HG03097 (cell line): Measurements from ENCODE around the gene FHL1.

Experiments
- ATAC-seq: cut with Tn5 transposase; IDR thresholded peaks from one replicate; pipeline ENCODE4 v1.9.1; 2021; ENCODE audit not compliant: unreplicated experiment, low FRiP score

Gene FHL1

GRCh38 chrX:136183917-136184316 is 36.6 kb downstream of the FHL1 start:
- ATAC-seq: no peak

DNA sequence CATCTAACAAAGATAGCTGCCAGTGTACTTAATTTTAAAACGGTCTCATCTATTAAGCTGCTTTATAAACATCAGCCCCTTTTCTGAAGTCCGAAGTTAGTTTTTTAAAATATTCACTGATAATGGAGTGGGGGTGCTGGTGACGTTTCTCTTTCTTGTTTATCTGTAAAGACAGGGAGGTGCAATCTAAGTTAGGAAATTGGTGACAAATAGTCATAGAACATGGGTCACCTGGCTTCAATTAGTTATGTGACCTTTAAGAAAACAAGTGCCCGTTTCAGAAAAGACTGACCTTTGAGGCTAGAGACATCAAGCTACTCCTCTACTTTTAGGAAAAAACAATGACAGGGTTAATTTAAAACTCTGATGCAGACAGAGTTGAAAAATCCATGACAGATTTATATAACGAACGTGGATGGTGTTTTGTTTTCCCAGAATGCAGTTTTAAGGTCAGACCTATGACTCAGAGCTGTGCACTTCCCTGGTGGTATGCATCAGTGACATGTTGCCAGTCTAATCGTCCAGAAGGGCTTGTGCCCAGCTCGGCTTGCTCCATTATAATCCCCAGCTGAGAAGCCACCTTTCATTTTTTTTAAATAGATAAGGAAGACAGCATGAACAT is 38.2 kb downstream of the FHL1 start:
- no peak for ATAC-seq

DNA sequence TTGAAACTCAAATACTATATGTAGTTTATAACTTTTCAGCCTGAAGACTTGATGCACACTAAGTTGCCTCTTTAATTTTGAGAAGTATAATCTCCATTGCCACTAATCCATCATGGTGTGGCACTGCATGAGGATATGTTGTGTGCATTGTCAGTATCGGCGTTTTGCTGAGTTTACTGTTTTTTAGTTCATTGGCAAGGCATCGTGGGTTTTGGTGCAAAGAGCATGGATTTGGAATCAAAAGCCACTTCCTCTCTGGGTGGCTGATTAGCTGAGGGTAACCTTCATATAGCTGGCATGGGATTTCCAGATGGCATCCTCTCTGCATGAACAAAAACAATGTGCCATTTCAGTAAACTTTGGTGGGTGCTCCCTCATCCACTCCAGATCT is 38.7 kb downstream of the FHL1 start:
- ATAC-seq: no peak

DNA sequence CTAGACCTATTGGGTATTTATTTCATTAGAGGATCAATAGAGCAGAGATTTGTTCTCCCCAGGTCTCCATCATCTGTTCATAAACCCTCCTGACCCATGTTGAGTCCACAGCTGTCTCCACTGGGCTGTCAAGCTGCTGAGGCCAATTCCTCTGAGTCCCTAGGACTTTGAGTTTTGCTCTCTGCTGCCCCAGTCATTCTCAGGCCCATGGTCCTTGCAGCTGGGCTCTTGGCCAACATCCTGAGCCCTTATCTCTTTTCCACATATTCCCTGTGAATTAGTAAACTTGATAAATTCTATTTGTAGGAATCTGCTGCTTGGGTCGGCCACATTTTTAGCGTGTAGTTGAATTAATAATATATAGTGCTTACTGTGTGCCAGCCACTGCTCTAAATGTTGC is 41.9 kb downstream of the FHL1 start:
- no peak for ATAC-seq

GRCh38 chrX:136190038-136190713 is 42.8 kb downstream of the FHL1 start:
- no peak for ATAC-seq

GRCh38 chrX:136191171-136191570 is 43.8 kb downstream of the FHL1 start:
- no peak for ATAC-seq

- no peak for ATAC-seq
Measured at GRCh38 chrX:136192135-136192534, 44.8 kb downstream of the FHL1 start.

DNA sequence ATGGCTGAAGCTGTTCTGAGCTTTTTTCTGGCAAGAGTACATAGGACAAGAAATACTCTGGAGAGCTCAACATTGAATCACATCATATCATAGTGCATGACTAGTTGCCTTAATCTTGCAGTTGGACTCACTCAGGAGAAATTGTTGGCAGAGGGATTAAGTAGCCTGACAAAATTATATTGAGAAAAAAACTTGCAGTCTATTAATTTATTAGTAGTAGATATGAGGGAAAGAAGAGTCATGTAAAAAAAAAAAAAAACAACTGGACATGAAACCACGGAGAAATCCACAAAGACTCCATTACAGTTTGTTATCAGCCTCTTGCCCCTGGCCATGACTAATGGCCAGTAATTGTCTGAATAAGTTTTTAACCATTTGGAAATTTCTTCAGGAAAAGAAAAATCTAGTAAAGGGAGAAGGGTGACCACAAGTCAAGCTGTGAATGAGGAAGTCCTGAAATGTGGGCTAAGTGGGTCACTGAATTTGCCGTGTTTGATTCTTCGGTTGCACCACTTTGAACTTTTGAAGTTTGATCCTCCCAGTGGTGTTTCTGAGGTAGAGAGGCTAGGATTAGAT is 45.6 kb downstream of the FHL1 start:
- no peak for ATAC-seq

DNA sequence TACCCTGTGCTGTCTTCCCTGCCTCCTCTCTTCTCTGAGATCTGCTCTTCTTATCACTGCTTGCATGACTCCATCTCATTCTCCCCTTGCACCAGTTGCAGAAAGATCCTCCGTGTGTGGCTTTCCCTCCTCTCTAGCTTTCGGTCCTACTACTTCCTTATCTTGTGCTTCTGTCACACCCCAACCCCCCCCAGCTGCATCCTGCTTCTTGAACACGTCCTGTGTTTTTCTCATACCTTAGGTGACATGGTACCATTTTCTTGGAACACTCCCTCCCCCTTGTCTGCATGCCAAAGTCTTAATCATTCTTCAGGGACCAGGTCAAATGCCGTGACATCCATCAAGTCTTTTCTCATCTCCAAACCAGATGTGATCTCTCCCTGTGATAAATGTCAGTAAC is 46.4 kb downstream of the FHL1 start:
- no peak for ATAC-seq

DNA sequence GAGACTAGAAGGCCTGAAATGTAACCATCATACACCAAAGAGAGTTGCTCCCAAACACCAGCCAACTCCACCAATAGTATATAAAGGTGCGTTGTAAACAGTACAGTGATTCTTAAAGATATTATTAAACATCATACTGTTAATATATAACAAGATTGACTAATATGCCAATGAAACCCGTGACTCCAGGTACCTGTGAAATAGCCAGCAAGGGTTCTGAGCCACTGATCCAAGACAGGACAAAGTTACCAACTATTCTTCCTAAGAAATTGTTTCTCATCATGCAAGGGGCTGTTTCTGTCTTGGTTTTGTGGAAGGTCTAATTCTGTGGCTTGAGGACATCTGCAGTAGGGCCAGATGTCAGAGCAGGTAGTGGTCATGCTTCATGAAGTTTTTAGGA is 47.2 kb downstream of the FHL1 start:
- no peak for ATAC-seq

DNA sequence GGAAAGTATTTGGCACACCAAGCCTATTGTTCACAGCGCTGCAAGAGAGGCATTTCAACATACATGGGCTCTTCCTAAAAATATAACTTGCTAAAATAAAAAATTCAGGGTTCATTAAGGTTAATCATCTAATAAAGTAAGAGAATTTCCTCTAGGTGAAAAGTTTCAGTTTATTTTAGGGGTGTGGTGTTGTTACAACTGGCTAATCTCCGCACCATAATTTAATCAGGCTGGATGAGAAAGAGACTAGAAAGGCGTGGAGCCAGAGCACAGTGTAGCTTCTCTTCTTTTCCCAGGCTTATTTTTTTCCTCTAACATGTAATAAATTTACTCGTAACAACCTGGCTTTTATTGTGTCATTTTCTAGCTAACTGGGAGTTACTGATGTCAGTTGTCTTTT is 47.9 kb downstream of the FHL1 start:
- ATAC-seq: no peak

DNA sequence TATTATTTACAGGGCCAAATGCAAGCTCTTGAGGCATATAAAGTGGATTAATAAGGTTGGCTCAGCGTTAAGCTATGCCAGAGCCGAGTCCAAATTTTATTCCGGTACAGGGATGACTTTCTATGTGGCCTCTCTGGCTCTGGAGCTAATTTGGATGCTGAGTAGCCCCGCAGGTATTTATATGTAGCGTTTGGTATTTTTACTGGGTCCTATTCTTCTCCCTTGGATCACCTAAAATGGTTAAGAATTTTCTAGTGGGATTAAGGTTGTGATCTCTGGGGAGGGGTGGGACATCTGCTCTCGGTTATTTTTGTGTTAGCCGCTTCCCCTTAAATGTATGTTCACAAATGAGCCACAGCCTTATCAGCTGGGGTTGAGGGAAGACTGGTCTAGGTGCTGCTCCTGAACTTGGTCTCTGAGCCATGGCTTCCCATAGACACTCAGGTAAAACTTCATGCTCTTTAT is 49.4 kb downstream of the FHL1 start:
- no peak for ATAC-seq

- ATAC-seq: no peak
Measured at GRCh38 chrX:136198010-136198409, 50.7 kb downstream of the FHL1 start.

- ATAC-seq: no peak
Measured at GRCh38 chrX:136198678-136199243, 51.4 kb downstream of the FHL1 start.

GRCh38 chrX:136199365-136199764 is 52.0 kb downstream of the FHL1 start:
- no peak for ATAC-seq

GRCh38 chrX:136200466-136200865 is 53.1 kb downstream of the FHL1 start:
- ATAC-seq: no peak

GRCh38 chrX:136201601-136202000 is 54.3 kb downstream of the FHL1 start:
- no peak for ATAC-seq

GRCh38 chrX:136202889-136203288 is 55.6 kb downstream of the FHL1 start:
- ATAC-seq: no peak

- ATAC-seq: no peak
Measured at GRCh38 chrX:136203438-136203837, 56.1 kb downstream of the FHL1 start.

DNA sequence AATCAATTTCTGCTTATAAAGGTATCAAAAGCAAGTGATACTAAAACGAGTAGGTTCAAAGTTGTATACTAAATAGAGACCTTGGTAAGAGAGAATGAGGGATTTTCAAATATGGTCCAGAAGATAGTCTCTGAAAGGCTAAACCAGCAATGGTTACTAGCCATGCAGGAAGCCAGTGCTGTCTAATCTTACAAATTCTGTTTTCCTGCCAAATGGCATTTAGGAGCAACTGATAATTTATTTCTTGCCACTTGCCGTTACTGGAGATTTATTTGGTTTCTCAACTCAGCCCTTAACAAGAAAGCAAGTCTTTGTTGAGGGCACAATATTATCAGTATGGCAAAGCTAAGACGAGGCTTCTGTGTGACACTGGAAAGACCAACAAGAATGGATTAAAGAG is 56.6 kb downstream of the FHL1 start:
- ATAC-seq: no peak

DNA sequence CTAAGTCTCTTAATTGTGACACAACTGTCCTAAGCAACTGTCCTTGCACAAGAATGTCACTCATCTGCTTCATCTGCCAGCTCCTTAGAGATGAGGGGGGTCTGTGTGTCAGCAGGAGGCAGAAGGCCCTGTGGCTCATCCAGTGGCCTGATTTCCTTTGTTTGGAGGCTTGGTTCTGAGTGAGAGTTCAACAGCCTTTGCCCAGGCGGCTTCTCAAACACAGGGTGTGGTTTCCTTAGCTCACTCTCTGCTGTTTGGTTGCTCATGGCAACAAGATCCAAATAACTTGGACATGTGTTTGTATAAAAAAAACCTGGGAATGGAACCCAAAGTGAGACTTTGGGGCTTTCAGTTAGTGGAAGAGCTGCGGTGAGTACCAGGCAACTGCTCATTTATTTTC is 57.2 kb downstream of the FHL1 start:
- ATAC-seq: no peak

DNA sequence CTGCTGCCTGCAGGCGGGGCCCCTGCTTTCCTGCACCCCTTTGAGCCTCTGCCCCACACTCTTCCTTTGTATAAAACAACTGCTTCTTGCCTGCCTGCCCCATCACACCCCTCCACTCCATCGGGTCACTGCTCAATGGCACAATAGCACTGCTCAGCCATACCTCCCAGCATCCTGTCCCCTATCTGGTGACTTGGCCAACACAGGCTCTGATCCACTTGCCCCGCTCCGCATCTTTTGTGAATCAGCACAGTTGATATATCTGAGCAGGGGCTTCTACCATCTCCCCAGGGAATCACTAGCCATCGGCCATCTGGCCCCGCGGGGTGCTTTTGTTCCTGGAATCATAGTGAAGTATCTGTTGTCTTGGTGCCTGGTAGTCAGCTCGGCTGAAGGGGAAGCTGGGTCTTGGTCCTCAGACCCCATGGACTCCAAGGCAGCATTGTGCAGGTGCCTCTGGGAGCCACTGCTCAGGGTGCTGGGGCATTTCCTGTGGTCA is 58.6 kb downstream of the FHL1 start:
- no peak for ATAC-seq
